Heart left ventricle (tissue), 16 donors: Measurements from ENCODE around the gene MS4A4E. TPM values are rescaled to one million over a fixed set of nuclear protein-coding genes. Genes with fewer than 3 reads are reported as not detected.

Experiments
- ATAC-seq, 4 donors: fragments of 200-7000 bp; cut with Tn5 transposase; one replicate each; pipeline ENCODE4 v1.9.1; 2020 to 2022; ENCODE audit warnings: moderate library complexity in 4 of 4, mild to moderate bottlenecking in 3 of 4, moderate number of reproducible peaks in 1 of 4
- DNase-seq, 5 donors: peaks; one replicate each; pipeline ENCODE4 v3.0.0-alpha.2; 2020
- H3K27ac ChIP-seq, 12 donors: fragments of 200-600 bp; sonication (generic) in 4 of 12; one replicate each; pipeline versions ENCODE4 v1.5.0 to v1.8.0; 2016 to 2022; ENCODE audit warnings: mild to moderate bottlenecking in 2 of 12
- H3K27me3 ChIP-seq, 9 donors: fragments of 200-600 bp; sonication (generic) in 2 of 9; one replicate each; pipeline versions ENCODE4 v1.5.1 to v1.8.0; 2016 to 2022; ENCODE audit warnings: mild to moderate bottlenecking in 3 of 9
- H3K36me3 ChIP-seq, 9 donors: fragments of 200-600 bp; sonication (generic) in 2 of 9; one replicate each; pipeline versions ENCODE4 v1.5.0 to v1.8.0; 2018 to 2022; ENCODE audit warnings: mild to moderate bottlenecking in 2 of 9
- H3K4me1 ChIP-seq, 12 donors: fragments of 200-600 bp; sonication (generic) in 4 of 12; one replicate each; pipeline versions ENCODE4 v1.5.0 to v1.8.0; 2016 to 2022; ENCODE audit warnings: mild to moderate bottlenecking in 3 of 12
- H3K4me3 ChIP-seq, 12 donors: fragments of 200-600 bp; sonication (generic) in 4 of 12; one replicate each; pipeline versions ENCODE4 v1.5.0 to v1.8.0; 2017 to 2022; ENCODE audit warnings: mild to moderate bottlenecking in 9 of 12, moderate library complexity in 4 of 12
- H3K9me3 ChIP-seq, 12 donors: fragments of 200-600 bp; sonication (generic) in 4 of 12; one replicate each; pipeline versions ENCODE4 v1.5.0 to v1.8.0; 2016 to 2022; ENCODE audit warnings: mild to moderate bottlenecking in 1 of 12
- CTCF ChIP-seq, 12 donors: fragments of 200-600 bp; sonication (generic) in 4 of 12; IDR thresholded peaks; one replicate each; pipeline versions ENCODE4 v1.5.0 to v1.8.0; 2018 to 2022; ENCODE audit warnings: antibody characterized with exemption in 12 of 12, mild to moderate bottlenecking in 5 of 12
- POLR2A ChIP-seq, 2 donors: fragments of 450-650 bp; IDR thresholded peaks; one replicate each; pipeline ENCODE4 v1.6.1; 2017; ENCODE audit warnings: antibody characterized with exemption in 2 of 2, mild to moderate bottlenecking in 2 of 2, moderate library complexity in 2 of 2
- WGBS, 4 donors: extraction: QIAGEN DNeasy Blood & Tissue Kit in 2 of 4; methylation state at CpG; one replicate each; pipeline versions ENCODE4 v1.1.5 to v1.1.7; 2013 to 2018; 5-methylcytosine and 5-hydroxymethylcytosine counted together
- intact Hi-C, 10 donors: fragments of 100-400 bp; cut with DNase I; formaldehyde crosslinking; loops; one replicate each; pipeline versions ENCODE4 v1.11.1 to v1.14.2; 2022
- microRNA-seq, 4 donors: library from miRNA; unstranded; fragments of <30 nt; microRNA quantifications; one replicate each; pipeline versions ENCODE4 to v1.2.0, GENCODE V29; 2017 to 2020
- polyA plus RNA-seq, 2 donors: library from polyadenylated mRNA; stranded (reverse); fragments of 200-250 nt; gene quantifications; one replicate each; pipeline ENCODE4 v1.2.3, GENCODE V29; 2013
- total RNA-seq, 9 donors: library from RNA; depleted of rRNA in 2 of 9; stranded (reverse); fragments of >200 nt in 2 of 9; fragmentation: NEBNext Ultra II Directional in 3 of 9; extraction: Animal tissue kit (Norgen Biotek cat#: 25700) in 3 of 9; gene quantifications; one replicate each; pipeline versions ENCODE4 v1.1.0 to v1.2.4, GENCODE V29; 2016 to 2023
- donor health status: ischemic (EF 13 %, LVEDD 7.1; RV severe dilation, severe dysfunction).
- donor health status: healthy with polysubstance abuse.
- donor health status: DM: no; HTN: yes; CAD: no.
- donor health status: DM: no; HTN: no; CAD: no.
- donor health status: ischemic (EF 25% LVEDD 6.9; RV normal size, moderate dysfunction).
- donor health status: ischemic (EF 25% LVEDD 5.7; RV mildly dilated, moderate dysfunction).
- donor health status: healthy.
- donor health status: DM: yes; HTN: yes; CAD: no.
- donor health status: ischemic (EF 35%, LVEDD 5.7; RV mildly dilated, moderate dysfunction).
- donor health status: nonischemic (EF 11% LVEDD 7.7; RV severe dilation, severe dysfunction).
- donor health status: DM: yes; HTN: yes; CAD: no.
- donor health status: PGD.
- donor health status: ischemic (EF 29% LVEDD 5.4; RV normal size, mild dysfunction).
- donor health status: nonischemic (EF 23%, LVEDD 6.1; RV moderate dilation, normal function).

Gene MS4A4E
- total and polyA plus RNA-seq, 11 donors: 0.18 to 3.4 (median 0.71) TPM; not detected in 1

- no peak overlapping the region for H3K4me3 ChIP-seq
- ATAC-seq: no peak
- no peak for TF ChIP-seq POLR2A (IDR thresholded peaks at IDR 0.05)
- no peak for TF ChIP-seq CTCF (IDR thresholded peaks at IDR 0.05)
- H3K9me3 ChIP-seq: peaks cover 0 to 9% (median 0%) of the 10 kb centered on the region in 12 donors
- no peak for DNase-seq
- intact Hi-C loops: no loop called here
- no peaks in the 10 kb centered on the region for H3K36me3 ChIP-seq
- 79 to 85% (median 82%) methylated on average over 1 of the region's 1 CpG for WGBS, 4 donors
- no peaks in the 10 kb centered on the region for H3K27me3 ChIP-seq
- no peaks in the 10 kb centered on the region for H3K4me1 ChIP-seq
- no peak overlapping the region for H3K27ac ChIP-seq
Observed at GRCh38 chr11:60150279-60150678, 92.7 kb downstream of the MS4A4E start.

Small RNA genes within 50 kb of the gene (microRNA-seq; reads per million reads assigned to microRNA genes)
- 0 to 0.60 (median 0.19) reads per million in 4 donors for gene MIR6503

Other genes starting within 250 kb of the MS4A4E start
- gene OOSP4B, start 226.0 kb downstream of the MS4A4E start, total RNA-seq: not detected
- not detected for gene OOSP4B, start 226.0 kb downstream of the MS4A4E start, polyA plus RNA-seq
- gene OOSP2, start 202.7 kb downstream of the MS4A4E start, total RNA-seq: not detected
- gene OOSP2, start 202.7 kb downstream of the MS4A4E start, polyA plus RNA-seq: not detected
- gene MS4A3, start 186.5 kb downstream of the MS4A4E start, total RNA-seq: 1 to 10 TPM in 1 of 9 donors, not detected in 8; 1.4 TPM
- gene MS4A3, start 186.5 kb downstream of the MS4A4E start, polyA plus RNA-seq: under 1 TPM in 1 of 2 donors, not detected in 1; 0.11 TPM
- gene MS4A2, start 154.5 kb downstream of the MS4A4E start, total RNA-seq: under 1 TPM in 8 of 9 donors, not detected in 1; 0.05 to 0.57 (median 0.19) TPM
- under 1 TPM; 0.01 to 0.04 TPM for gene MS4A2, start 154.5 kb downstream of the MS4A4E start, polyA plus RNA-seq
- gene MS4A6A, start 60.1 kb downstream of the MS4A4E start, total RNA-seq: 100 to 1,000 TPM in 2 of 9 donors, 10 to 100 TPM in 7; 12.4 to 279 (median 30.7) TPM
- gene MS4A6A, start 60.1 kb downstream of the MS4A4E start, polyA plus RNA-seq: 10 to 100 TPM; 11.7 to 23.0 TPM
- gene MS4A4A, start 37.5 kb upstream of the MS4A4E start, total RNA-seq: 10 to 100 TPM in 4 of 9 donors, 1 to 10 TPM in 5; 4.1 to 72.2 (median 10.0) TPM
- 1 to 10 TPM; 4.3 to 8.0 TPM for gene MS4A4A, start 37.5 kb upstream of the MS4A4E start, polyA plus RNA-seq
- gene MS4A6E, start 84.1 kb upstream of the MS4A4E start, total RNA-seq: not detected
- under 1 TPM in 1 of 2 donors, not detected in 1; 0.18 TPM for gene MS4A6E, start 84.1 kb upstream of the MS4A4E start, polyA plus RNA-seq
- 10 to 100 TPM in 4 of 9 donors, 1 to 10 TPM in 5; 5.4 to 57.1 (median 9.8) TPM for gene MS4A7, start 135.4 kb upstream of the MS4A4E start, total RNA-seq
- 1 to 10 TPM; 2.7 to 3.5 TPM for gene MS4A7, start 135.4 kb upstream of the MS4A4E start, polyA plus RNA-seq
- gene MS4A14, start 153.3 kb upstream of the MS4A4E start, total RNA-seq: 1 to 10 TPM in 3 of 9 donors, under 1 TPM in 6; 0.15 to 2.7 (median 0.50) TPM
- gene MS4A14, start 153.3 kb upstream of the MS4A4E start, polyA plus RNA-seq: under 1 TPM; 0.12 to 0.69 TPM
- not detected for gene MS4A5, start 186.4 kb upstream of the MS4A4E start, total RNA-seq
- gene MS4A5, start 186.4 kb upstream of the MS4A4E start, polyA plus RNA-seq: not detected
- under 1 TPM in 2 of 9 donors, not detected in 7; 0.45 to 0.86 TPM for gene MS4A1, start 212.7 kb upstream of the MS4A4E start, total RNA-seq
- under 1 TPM in 1 of 2 donors, not detected in 1; 0.08 TPM for gene MS4A1, start 212.7 kb upstream of the MS4A4E start, polyA plus RNA-seq
- gene MS4A12, start 249.6 kb upstream of the MS4A4E start, total RNA-seq: not detected
- not detected for gene MS4A12, start 249.6 kb upstream of the MS4A4E start, polyA plus RNA-seq